ENCODE results near the gene JMJD1C.
A peak's percentile ranks its signal among the peaks of the same experiment; 100 is the strongest.

The JMJD1C gene

DNA sequence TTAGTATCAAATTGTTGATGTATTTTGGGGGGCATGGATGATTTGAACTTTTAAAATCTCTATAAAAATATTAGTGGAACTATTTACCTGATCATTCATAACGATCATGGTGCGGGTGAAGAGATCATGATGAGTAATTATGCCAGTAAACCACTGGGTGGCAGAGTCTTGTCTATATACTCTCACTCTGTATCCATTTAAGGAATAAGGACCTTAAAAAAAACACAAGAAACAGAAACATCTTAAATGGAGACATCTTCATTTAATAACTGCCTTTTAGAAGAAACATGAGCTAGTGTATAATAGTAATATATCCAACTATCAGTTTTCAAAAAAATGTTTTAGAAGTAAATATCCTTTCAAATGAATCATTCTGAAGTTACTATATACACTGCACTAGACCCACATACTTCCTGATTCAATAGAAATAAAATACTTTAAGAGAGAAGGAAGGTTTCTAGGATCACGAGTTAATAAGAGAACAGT is 248.6 kb downstream of the JMJD1C start:
- intact Hi-C loops (cut with DNase I): loop anchor here (5.0 kb wide), 1 partner anchor 415 kb away; no protein-coding TSS in a partner anchor

DNA sequence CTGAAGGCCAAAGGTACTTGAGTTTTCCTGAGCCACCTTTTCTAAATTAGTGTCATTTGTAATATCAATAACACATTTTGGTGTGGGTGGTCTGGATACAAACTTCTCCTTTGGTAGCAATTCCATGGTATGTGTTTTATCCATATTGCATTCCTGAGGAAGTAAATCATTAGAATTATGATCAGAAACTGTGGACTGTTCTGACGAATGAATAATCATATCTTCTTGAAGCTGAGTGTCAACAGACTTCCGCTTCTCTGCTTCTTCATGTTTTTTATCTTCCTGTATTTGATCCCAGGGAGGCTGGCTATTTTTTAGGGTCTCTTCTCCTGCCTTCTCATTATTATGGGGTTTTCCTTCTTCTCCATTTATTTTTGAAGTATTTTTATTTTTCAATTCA is 251.2 kb downstream of the JMJD1C start:
- intact Hi-C loops (cut with DNase I): no loop called here
- DNase-seq: no peak

More for the DNA sequence above, 248.6 kb downstream of the JMJD1C start:
- peak in 11 of 42 donors; percentile 21 to 65 (median 40) for DNase-seq

DNA sequence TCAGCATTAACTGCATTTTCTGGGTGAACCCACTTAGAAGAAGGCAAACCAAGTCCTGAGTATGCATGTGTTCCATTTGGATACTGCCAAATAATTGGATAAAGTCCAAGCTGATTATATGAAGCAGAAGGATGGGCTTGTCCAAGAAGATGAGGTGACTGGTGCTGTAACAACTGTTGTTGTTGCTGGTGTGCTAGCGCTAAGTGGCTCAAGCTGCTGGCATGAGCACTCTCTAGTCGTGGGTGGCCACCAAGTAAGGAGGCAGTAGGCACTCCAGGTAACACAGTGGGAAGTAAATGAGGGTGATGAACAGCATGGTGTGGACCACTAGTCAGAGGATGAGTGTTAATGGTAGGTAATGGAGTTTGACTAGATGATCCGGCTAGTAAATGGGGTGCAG is 252.3 kb downstream of the JMJD1C start:
- intact Hi-C loops (cut with DNase I): no loop called here
- DNase-seq: no peak

DNA sequence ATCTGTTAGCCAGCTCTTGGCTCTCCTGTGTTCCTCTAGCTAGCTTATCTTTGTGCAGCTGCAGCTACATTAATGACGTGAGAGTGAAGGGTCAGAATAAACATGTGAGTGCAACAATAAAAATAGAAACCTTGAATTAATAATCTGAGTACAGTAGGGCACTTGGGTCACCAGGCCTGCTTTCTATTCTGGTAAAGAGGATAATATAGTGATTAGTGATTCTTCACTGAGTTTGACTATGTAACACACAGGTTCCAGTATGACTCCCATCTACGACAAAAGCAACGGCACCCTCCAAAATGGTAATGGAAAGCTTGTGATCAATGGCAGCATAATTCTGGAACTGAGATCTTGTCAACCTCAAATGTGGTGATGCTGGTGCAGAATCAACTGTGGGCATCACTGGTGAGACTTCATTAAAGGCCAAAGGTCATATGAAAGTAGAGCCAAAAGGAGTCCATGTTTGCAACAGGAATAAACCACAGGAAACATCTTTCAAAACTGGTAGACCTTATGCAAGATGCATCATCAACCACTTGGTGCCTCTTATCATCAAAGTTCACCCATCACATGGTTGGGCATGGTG is 255.1 kb downstream of the JMJD1C start:
- intact Hi-C loops (cut with DNase I): no loop called here
- no peak for DNase-seq

DNA sequence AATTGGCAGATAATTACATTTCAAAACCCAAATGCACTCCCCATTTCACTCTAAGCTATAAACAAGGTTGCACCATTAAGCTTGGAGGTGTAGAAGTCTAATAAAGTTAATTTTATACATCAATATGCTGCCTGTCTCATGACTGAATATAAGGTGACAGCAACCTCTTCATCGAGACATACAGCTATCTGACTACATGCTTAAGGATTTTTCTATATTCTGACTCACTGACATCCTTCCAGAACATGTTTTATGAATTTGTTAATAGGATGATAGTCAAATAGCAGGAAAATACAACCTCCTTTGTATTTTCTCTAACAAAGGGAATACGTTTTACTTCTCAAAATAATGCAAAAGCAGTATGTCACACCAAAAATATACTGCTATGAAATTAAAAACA is 256.1 kb downstream of the JMJD1C start:
- intact Hi-C loops (cut with DNase I): no loop called here
- no peak for DNase-seq

DNA sequence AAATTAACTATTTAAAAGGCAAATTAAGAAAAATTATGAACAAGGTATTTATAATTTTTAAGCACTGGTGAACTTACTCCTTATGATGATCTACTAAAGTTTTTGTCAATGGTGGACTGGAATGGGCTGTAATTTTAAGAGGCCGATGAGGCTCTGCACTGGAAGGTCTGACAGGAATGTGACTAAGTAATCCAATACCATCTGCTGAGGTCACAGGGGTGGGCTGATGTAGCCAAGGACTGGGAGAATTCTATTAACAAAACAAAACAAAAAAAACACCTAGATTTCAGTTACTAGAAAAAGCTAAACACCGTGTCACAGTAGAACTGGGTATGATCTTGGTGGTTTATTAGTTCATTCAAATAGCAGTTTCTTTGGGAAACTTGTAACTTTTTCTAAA is 256.8 kb downstream of the JMJD1C start:
- intact Hi-C loops (cut with DNase I): no loop called here
- DNase-seq: no peak

DNA sequence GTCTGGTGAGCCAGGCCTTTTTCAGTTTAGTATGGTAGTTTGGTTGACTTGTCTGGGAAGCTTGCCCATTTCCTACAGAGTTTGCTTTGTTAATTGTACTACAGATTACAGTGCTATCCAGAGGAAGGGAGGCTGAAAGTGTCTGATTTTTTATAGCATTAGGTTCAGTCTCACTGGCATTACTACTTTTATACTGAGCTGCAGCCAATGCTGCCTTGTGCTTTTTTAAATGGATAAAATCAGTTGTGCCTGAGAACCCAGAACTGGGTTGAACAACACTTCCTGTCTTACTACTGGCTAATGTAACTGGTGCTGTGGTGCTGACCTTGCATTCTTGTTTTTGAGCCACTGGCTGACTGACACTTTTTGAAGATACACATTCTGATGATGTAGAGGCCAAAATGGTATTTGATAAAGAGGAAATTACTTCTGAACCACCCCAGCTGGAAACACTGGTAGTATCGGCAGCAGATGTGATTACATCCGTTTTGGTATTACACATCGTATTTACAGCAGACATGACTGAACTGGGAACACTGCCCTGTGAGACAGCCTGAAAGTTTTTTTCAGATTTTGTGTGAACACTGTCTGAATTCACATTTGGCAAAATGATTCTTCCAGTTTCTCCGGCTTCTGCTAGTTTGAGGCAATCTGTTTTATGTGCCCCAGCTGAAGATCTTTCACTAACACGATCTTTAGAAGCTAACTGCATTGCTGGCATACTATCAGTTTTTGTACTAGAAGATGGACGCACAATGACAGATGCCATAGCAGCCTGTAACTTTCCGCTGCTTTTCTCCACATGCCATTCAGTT is 258.6 kb downstream of the JMJD1C start:
- peak in 21 of 42 donors; percentile 16 to 82 (median 50) for DNase-seq
- intact Hi-C loops (cut with DNase I): no loop called here

DNA sequence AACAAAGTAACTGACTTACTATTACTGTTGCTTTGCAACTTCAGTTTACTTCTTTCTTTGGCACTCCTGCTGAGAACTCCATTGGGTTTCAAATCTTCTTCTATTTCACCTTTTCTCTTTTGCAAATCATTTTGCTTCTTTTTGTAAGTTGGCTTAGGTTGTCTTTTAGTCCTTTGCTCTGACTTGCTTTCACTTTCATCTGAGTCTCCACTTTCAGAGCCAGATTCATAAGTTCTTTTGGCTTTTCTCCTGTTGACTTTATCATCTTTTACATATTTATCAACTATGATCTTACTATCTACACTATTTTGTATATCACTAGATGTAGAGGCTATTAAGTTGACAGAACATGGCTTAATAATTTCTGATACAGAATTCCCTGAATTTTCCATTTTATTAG is 259.2 kb downstream of the JMJD1C start:
- DNase-seq: no peak
- intact Hi-C loops (cut with DNase I): no loop called here

DNA sequence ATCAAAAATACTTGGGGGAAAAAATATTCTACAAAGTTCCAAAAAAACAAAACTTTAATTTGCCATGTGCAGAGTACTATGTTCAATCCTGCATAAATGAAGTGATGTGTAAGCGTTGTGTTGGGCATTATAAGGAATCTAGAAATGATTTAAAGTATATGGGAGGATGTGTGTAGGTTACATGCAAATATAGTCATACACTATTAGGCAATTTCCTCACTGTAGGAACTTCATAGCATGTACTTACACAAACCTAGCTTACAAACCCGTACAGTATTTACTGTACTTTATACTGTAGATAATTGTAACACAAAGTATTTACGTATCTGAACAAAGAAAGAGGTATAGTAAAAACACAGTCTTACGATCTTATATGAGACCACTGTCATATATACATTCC is 260.4 kb downstream of the JMJD1C start:
- DNase-seq: no peak
- intact Hi-C loops (cut with DNase I): no loop called here

DNA sequence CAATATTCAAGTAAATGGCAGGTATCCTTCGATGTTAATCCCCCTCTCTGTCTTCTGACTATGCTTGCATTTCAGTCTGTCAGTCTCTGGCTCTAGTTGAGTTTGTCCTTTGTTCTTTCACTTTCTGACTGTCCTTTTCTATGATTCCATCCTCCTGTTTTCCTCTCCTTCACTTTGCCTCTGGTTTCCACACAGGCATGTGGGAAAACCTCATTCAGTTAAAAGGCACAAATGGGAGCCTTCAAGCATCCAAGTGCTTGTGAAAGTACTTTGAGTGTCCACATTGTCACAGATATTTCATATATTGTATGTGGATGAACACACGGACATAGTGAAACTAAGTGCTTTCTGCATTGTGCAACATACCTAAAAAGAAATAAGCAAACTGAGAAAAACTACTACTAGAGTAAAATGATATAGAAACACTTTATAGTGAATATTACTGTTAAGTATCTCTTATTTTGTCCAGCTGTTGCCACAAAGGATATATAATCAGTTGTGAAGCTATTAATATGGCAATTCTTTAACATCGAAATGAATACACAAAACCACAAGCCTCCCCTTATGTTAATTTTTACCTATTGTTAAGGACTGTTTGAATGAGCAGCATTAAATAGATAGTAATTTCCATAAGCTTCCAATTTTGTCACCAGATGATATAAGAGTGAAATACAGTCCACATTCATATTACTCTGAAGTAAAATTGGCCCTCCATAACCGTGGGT is 260.9 kb downstream of the JMJD1C start:
- DNase-seq: peak in 1 of 42 donors; percentile 7
- intact Hi-C loops (cut with DNase I): no loop called here

DNA sequence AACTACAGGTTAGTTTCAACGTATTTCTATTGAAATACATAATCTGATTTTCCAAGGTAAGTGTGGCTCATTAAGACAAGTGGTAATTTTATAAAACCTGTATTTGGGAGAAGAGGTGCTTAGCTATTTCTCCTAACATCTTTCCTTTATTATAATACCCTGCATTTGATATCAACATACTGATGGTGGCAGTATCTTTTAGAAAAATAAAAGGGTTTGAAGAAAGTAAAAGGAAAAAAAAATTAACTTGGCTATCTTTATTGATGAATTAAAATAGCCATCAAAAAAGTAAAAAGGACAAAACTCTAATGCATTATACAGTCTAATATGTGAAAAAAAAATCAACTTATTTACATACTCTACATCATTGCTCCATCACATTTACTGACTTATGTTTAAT is 264.7 kb downstream of the JMJD1C start:
- DNase-seq: no peak
- intact Hi-C loops (cut with DNase I): no loop called here

DNA sequence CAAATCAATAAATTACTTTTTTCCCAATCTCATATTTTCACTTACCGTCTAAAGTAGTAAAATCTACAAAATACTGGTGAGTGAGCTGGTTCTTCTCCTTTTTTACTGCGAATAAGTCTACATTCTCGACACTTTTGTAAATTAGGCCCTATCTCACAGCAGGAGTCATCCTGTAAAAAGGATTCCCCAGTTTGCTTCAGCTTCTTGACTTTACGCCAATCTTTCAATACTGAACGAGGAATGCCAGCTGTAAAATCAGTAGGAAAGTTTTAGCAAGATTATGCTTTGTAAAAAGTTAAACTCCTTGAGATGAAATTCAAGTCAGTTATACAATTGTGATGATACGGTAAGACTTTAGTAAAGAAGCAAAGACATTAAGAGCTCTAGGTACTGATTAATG is 265.3 kb downstream of the JMJD1C start:
- no peak for DNase-seq
- intact Hi-C loops (cut with DNase I): no loop called here

DNA sequence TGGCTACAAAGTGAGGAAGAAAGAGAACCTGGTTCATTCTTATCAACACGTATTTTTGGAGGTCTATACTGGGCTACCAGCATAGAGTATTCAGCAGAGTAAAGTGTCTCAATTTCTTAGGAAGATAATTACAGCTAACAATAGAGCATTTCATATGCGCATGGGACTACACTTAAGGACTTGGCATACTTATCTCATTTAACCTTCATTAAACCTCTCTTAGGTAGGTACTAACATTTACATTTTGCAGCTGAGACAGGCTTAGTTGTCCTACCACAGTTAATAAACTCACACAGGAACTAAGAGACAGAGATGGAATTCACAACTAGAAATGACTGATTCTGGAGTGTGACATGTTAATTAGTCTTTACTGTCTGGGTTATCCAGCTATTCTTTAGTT is 266.1 kb downstream of the JMJD1C start:
- intact Hi-C loops (cut with DNase I): no loop called here
- DNase-seq: no peak

DNA sequence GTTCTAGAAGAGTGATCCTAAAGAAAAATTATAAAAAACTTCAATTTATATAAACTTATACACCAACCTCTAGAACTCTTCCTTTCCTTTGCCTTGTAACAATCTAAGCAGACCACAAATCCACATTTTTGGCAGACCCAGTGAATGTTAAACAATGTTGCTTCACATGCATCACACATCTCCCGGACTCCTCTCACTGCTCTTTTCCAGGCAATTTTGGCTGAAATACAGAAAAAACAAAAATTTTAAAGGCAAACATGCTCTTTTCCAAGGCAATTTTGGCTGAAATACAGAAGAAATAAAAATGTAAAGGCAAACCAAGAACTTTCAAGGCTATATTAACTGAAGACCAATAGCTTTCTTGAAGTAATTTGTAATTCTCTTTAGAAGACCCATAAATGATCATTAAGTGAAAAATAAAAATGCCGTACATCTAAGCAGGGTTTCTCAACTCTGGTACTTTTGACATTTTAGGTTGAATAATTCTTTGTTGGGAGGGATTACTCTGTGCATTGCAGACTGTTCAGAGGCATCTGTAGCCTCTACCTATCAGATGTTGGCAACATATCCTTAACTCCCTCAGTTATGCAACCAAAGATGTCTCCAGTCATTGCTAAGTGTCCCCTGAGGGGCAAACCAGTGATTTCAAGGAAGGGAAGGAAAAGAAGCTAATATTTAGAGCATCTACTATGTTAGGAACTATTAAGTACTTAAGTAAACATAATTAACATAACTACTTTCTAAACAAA is 268.3 kb downstream of the JMJD1C start:
- intact Hi-C loops (cut with DNase I): no loop called here

DNA sequence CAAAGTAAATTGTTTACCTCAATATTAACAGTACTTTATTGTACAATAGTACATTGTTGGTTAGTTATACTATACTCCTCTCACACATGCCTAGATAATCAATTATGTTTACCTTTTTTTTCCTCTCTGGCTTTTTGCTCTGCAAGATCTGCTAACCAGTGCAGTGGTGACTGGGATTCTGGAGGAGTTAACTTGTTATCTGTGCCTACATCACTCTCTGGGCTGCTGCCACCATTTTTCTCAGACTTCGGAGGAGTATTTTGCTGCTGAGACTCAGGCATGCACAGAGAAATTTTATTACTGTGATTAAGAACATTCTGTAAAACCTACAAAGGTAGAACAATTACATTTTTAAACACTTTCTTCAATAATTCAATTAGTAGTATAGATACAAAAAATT is 273.0 kb downstream of the JMJD1C start:
- DNase-seq: no peak
- intact Hi-C loops (cut with DNase I): no loop called here

More for the DNA sequence above, 268.3 kb downstream of the JMJD1C start:
- no peak for DNase-seq

DNA sequence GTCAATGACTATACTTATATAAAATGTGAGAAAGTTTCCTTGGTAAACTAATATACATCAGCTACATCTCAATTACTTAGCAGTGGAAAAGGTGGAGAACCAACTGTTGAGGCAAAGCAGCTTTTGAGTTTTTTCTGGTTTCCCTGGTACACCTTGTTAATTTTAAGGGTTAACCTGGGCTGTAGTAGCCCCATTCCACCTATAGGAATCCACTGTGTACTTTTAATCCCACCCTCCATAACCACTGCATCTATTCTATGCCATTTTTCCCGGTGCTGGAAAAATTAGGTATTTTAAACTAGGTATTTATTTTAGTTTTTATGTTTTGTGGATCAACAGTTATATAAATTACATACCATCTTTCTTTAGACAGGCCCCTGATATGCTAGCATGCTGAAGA is 290.2 kb downstream of the JMJD1C start:
- intact Hi-C loops (cut with DNase I): no loop called here
- no peak for DNase-seq

DNA sequence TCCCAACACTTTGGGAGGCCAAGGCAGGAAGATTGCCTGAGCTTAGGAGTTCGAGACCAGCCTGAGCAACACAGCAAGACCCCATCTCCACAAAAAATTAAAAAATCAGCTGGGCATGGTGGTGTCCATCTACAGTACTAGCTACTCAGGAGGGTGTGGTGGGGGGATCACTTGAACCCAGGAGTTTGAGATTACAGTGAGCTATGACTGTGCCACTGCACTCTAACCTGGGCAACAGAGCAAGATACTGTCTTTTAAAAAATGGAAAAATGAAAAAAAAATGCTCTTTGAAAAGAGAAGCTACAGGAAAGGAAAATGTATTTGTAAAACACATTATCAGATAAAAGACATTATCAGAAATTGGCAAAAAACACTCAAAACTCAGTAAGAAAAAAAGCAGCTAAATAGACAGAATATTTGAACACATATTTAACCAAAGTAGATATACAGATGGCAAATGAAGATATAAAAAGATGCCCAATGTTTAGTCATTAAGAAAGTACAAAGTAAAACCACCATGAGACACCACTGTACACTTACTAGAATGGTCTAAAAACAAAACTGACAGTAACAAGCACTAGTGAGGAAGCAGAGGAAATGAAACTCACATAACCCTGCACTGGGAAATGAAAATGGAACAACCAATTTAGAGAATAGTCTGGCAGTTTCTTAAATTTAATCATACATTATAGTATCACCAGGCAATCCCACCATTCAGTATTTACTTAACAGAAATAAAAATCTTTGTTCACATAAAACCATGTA is 292.1 kb downstream of the JMJD1C start:
- intact Hi-C loops (cut with DNase I): no loop called here
- DNase-seq: no peak

DNA sequence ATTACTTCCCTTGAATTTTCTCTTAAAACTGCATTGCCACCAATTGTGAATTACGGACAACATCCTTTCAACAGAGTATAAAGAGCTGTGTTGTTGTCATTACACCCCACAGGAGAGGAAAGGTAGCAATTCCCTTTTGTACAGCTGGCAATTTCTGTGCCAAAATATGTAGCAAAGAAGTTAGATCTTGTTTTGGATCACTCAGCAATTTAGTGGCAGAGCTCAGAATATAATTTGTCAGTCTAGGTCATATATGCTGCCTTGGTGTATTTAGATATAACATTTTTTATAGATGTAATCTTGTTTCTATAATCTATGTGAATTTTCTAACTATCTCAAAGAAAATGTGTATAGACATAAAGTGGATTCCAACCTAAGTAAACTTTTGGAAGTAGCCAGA is 293.9 kb downstream of the JMJD1C start:
- no peak for DNase-seq
- intact Hi-C loops (cut with DNase I): no loop called here
